HEK293T (cell line): ENCODE results near the gene ATP10A.

Source experiments
- BHLHE40 ChIP-seq: fragments of 450-650 bp; IDR thresholded peaks from 2 replicates; pipeline ENCODE4 v1.6.1; 2016; ENCODE audit warnings: mild to moderate bottlenecking, moderate library complexity, borderline replicate concordance
- ELF4 ChIP-seq: fragments of 450-650 bp; IDR thresholded peaks from 2 replicates; pipeline ENCODE4 v1.6.1; 2017; ENCODE audit warnings: antibody characterized with exemption
- FOXK2 ChIP-seq: fragments of 450-650 bp; IDR thresholded peaks from 2 replicates; pipeline ENCODE4 v1.6.1; 2016; ENCODE audit warnings: mild to moderate bottlenecking
- SP1 ChIP-seq: fragments of 450-650 bp; IDR thresholded peaks from 2 replicates; pipeline ENCODE4 v1.6.1; 2017
- ZNF384 ChIP-seq: fragments of 450-650 bp; IDR thresholded peaks from 2 replicates; pipeline ENCODE4 v1.6.1; 2016

- no peak for TF ChIP-seq FOXK2
- no peak for TF ChIP-seq BHLHE40
- TF ChIP-seq SP1 = no peak
- TF ChIP-seq ZNF384 = no peak
- no peak for TF ChIP-seq ELF4
Observed at GRCh38 chr15:25912035-25912434, 48.9 kb upstream of the ATP10A start.
